ENCODE measurements around the gene ELL3.
"Not testable (repeated sequence)": the region's sequence is repeated elsewhere in the genome, so short reads cannot be mapped to it uniquely, and the experiment has no call there.

GRCh38 chr15:43802676-43803075 is 25.9 kb upstream of the ELL3 start:
- not testable (repeated sequence) for TF ChIP-seq CTCF, POLR2AphosphoS5, POLR2A (IDR thresholded peaks at IDR 0.05)
